HG03135 (cell line): ENCODE data around the gene COL21A1.

ENCODE experiments used
- ATAC-seq: cut with Tn5 transposase; IDR thresholded peaks from one replicate; pipeline ENCODE4 v1.9.1; 2021; ENCODE audit warnings: mild to moderate bottlenecking, moderate library complexity; ENCODE audit not compliant: unreplicated experiment

The COL21A1 gene

GRCh38 chr6:56193846-56194245, 53.5 kb downstream of the COL21A1 start:
- no peak for ATAC-seq

- no peak for ATAC-seq
These were observed 59.0 kb downstream of the COL21A1 start for GRCh38 chr6:56188429-56188828.

- ATAC-seq: no peak
These were observed 59.7 kb downstream of the COL21A1 start for GRCh38 chr6:56187686-56188085.

- ATAC-seq: no peak
These were observed 70.6 kb downstream of the COL21A1 start for GRCh38 chr6:56176741-56177140.

GRCh38 chr6:56173228-56173627, 74.2 kb downstream of the COL21A1 start:
- ATAC-seq: no peak

- no peak for ATAC-seq
These were observed 75.2 kb downstream of the COL21A1 start for GRCh38 chr6:56172144-56172543.

GRCh38 chr6:56169366-56169765, 78.0 kb downstream of the COL21A1 start:
- no peak for ATAC-seq

- ATAC-seq: no peak
These were observed 78.8 kb downstream of the COL21A1 start for GRCh38 chr6:56168596-56168995.

- no peak for ATAC-seq
These were observed 85.3 kb downstream of the COL21A1 start for GRCh38 chr6:56162081-56162480.

GRCh38 chr6:56160489-56160888, 86.9 kb downstream of the COL21A1 start:
- no peak for ATAC-seq

GRCh38 chr6:56158571-56158970, 88.8 kb downstream of the COL21A1 start:
- no peak for ATAC-seq

GRCh38 chr6:56156643-56157042, 90.7 kb downstream of the COL21A1 start:
- no peak for ATAC-seq

- no peak for ATAC-seq
These were observed 91.7 kb downstream of the COL21A1 start for GRCh38 chr6:56155634-56156141.

- no peak for ATAC-seq
These were observed 93.3 kb downstream of the COL21A1 start for GRCh38 chr6:56154076-56154475.

- ATAC-seq: no peak
These were observed 94.8 kb downstream of the COL21A1 start for GRCh38 chr6:56152611-56153010.

- no peak for ATAC-seq
These were observed 95.7 kb downstream of the COL21A1 start for GRCh38 chr6:56151609-56152224.

GRCh38 chr6:56148488-56149186, 98.7 kb downstream of the COL21A1 start:
- ATAC-seq: no peak

- no peak for ATAC-seq
These were observed 99.6 kb downstream of the COL21A1 start for GRCh38 chr6:56147766-56148165.

- no peak for ATAC-seq
These were observed 101.3 kb downstream of the COL21A1 start for GRCh38 chr6:56146086-56146485.

GRCh38 chr6:56145616-56146015, 101.8 kb downstream of the COL21A1 start:
- no peak for ATAC-seq

- ATAC-seq: no peak
These were observed 102.6 kb downstream of the COL21A1 start for GRCh38 chr6:56144538-56145324.

GRCh38 chr6:56143796-56144195, 103.6 kb downstream of the COL21A1 start:
- no peak for ATAC-seq
